ENCODE data around the gene TAF1A.

Gene TAF1A

DNA sequence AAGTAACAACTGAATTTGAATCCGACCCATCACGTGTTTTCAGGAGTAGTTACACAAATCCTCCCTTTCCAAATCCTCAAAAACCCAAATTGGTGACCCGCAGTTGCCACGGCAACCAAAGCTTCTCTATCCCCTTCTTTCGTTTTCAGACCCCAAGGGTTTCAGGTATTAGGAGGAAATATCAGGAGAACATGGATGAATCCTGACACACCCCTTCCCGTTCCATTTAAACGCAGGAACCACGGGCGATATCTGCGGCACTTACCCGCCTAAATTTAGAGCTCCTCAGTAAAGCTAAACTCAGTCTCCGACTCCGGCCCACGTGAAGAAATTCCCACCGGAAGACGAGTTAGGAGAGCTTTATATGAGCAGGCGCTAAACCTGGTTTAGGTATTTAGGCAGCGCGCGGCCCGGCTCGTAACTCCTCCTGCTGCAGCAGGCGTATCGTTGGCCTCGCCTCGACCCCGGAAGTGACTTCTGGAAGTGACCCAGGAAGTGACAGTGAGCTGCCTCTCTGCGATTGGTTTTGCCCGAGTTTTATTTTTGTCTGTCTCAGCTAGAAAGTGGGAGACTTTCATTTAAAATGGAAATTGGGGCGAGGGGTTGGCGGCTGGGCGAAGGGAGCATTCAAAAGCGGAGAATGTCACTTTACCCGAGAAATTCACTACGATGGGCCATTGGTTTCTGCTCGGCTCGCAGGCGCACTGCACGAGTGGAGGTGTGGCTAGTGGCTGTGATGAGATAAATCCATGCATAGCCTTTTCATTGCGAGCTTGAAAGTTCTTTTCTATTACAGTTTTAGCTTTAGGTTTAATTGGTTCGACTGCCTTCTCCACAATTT, at the start of gene TAF1A:
TAF1A (minus strand) TSS at position 472 of the 841 bp plus-strand sequence.
- TF ChIP-seq, protein P1, sequence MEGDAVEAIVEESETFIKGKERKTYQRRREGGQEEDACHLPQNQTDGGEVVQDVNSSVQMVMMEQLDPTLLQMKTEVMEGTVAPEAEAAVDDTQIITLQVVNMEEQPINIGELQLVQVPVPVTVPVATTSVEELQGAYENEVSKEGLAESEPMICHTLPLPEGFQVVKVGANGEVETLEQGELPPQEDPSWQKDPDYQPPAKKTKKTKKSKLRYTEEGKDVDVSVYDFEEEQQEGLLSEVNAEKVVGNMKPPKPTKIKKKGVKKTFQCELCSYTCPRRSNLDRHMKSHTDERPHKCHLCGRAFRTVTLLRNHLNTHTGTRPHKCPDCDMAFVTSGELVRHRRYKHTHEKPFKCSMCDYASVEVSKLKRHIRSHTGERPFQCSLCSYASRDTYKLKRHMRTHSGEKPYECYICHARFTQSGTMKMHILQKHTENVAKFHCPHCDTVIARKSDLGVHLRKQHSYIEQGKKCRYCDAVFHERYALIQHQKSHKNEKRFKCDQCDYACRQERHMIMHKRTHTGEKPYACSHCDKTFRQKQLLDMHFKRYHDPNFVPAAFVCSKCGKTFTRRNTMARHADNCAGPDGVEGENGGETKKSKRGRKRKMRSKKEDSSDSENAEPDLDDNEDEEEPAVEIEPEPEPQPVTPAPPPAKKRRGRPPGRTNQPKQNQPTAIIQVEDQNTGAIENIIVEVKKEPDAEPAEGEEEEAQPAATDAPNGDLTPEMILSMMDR (IDR thresholded peaks at IDR 0.05; ENCODE audit: insufficient read depth, low read depth, low read length, missing control alignments), result no peak
- peak; percentile 88 for DNase-seq (ENCODE audit: low read depth)
- H3K4me3 ChIP-seq (ENCODE audit: low read length), result peak within 1 kb of the TSS; percentile 90

DNA sequence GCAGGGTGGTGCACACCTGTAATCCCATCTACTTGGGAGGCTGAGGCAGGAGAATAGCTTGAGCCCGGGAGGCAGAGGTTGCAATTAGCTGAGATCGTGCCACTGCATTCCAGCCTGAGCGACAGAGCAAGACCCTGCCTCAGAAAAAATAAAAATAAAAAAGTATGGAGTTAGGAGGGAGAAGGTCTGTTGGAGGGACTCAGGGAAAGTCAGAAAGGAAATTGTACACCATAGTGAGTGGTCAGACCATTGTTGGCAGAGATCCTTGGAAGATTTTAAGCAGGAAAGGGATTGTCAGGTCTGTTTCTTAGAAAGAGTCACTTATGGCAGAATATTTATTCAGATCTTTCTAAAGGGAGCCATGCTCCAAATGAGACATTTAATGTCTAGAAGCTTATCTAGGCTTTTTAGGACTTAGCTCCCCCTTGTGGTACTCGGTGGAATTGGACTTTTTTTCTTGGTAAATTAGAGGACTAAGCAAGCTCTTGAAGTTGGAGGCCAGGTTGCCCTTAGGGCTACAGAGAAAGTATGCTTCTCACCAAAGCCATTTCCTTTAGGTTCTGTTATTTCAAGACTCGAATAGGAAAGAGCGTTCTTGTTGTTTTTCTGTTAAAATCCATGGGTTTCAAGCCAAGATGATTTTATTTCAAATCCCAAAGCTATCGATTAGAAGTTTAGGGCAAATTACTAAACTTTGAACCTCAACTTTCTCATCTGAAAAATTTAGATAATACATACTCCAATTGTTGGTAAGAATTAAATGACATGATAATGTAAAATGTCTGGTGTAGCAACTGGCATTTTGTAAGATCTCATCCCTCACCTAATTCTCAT, 44.7 kb upstream of the TAF1A start:
- peak; percentile 89 for DNase-seq (ENCODE audit: low read depth)
- TF ChIP-seq, protein P1 (IDR thresholded peaks at IDR 0.05; ENCODE audit: insufficient read depth, low read depth, low read length, missing control alignments), result peak; percentile 83
- no peak overlapping the region for H3K4me3 ChIP-seq (ENCODE audit: low read length)

DNA sequence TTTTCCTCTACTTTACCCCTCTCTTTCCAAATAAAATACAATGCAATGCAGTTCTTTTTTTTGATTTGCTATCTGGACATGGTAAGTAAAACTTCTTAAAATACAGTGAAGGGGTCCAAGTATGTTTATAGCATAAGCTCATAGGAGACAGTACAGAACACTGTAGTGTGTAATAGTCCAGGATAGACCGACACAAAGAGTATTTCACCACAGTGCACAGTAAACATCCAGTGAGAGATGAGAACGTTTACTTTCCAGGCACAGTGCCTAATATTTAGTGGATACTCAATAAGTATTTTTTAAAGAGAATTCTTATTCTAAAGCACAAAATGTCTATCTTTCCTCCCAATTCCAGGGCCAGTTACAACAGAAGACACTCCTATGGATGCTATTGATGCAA, 43.0 kb upstream of the TAF1A start:
- no peak overlapping the region for H3K4me3 ChIP-seq (ENCODE audit: low read length)
- TF ChIP-seq, protein P1 (IDR thresholded peaks at IDR 0.05; ENCODE audit: insufficient read depth, low read depth, low read length, missing control alignments), result no peak
- no peak for DNase-seq (ENCODE audit: low read depth)

DNA sequence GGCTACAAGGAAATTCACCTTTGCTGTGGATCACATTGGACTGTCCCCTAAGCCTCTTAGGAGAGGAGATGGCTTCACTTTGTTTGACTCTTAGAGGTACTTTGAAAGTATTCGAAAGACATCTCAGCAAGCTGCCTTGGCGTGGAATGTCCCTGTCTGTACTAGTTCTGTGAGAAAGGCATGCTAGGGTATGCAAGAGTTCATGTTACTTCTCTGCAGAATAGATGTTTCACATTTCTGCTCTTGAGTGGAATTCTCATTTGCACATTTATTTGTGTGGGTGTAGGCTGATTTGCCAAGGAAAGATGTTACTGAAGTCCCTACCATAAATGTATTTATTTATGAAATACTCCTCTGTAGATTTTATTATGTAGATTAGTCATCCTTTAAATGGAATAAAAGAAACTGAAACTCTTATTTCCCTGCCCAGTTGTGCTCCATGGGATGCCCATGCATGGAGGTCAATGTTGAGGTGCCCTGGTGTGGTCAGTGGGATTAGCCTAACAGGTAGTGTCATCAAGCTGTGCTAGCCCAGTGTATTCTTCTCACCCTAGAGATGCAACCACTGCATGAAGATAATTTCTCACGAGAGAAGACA, 42.0 kb upstream of the TAF1A start:
- TF ChIP-seq, protein P1 (IDR thresholded peaks at IDR 0.05; ENCODE audit: insufficient read depth, low read depth, low read length, missing control alignments), result no peak
- no peak overlapping the region for H3K4me3 ChIP-seq (ENCODE audit: low read length)
- no peak for DNase-seq (ENCODE audit: low read depth)

DNA sequence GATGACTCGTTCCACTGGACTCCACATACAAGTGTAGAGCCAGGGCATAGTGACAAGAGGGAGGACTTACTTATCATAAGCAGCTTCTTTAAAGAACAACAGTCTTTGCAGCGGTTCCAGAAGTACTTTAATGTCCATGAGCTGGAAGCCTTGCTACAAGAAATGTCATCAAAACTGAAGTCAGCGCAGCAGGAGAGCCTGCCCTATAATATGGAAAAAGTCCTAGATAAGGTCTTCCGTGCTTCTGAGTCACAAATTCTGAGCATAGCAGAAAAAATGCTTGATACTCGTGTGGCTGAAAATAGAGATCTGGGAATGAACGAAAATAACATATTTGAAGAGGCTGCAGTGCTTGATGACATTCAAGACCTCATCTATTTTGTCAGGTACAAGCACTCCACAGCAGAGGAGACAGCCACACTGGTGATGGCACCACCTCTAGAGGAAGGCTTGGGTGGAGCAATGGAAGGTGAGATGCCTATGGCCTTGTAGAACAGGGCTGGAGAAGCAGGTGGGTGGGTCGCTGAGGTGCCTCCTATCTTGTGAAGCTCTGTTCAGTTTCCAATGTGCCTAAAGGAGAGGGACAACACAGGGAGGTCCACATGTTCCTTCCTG, 40.3 kb upstream of the TAF1A start:
- DNase-seq (ENCODE audit: low read depth), result no peak
- TF ChIP-seq, protein P1 (IDR thresholded peaks at IDR 0.05; ENCODE audit: insufficient read depth, low read depth, low read length, missing control alignments), result no peak
- H3K4me3 ChIP-seq (ENCODE audit: low read length), result no peak overlapping the region

DNA sequence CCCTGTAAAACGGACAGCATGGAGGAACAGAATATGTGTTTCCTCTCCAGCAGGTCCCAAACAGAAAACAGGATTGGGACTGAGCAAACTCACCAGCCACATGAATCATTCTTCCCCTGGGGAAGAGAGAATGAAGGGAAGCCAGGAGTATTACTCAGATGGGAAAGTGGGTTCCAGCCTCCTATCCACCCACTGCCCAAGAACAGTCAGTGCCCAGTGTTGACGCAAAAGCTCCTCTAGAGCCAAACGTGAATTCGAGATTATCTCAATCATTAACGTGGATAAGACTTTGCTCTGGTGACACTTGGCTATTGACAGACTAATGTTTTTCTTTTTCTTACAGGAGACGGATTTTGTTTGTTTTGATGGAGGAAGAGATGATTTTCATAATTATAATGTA, 37.5 kb upstream of the TAF1A start:
- H3K4me3 ChIP-seq (ENCODE audit: low read length), result no peak overlapping the region
- peak; percentile 67 for DNase-seq (ENCODE audit: low read depth)
- TF ChIP-seq, protein P1 (IDR thresholded peaks at IDR 0.05; ENCODE audit: insufficient read depth, low read depth, low read length, missing control alignments), result no peak

Measured in epithelial cell of esophagus (primary cell).